H9 (cell line): ENCODE results near the gene LINC01488. TPM values are rescaled to one million over a fixed set of nuclear protein-coding genes. Genes with fewer than 3 reads are reported as not detected.

Source experiments
- DNase-seq: peaks from one replicate; pipeline ENCODE4 v3.0.0-alpha.2; 2017
- H2AFZ ChIP-seq: one replicate; pipeline ENCODE4 v1.6.1; 2013; ENCODE audit warnings: mild to moderate bottlenecking, low read length, control low read depth, moderate library complexity
- H2AK5ac ChIP-seq: 2 replicates; pipeline ENCODE4 v1.6.1; 2013; ENCODE audit warnings: low read length, control low read depth, mixed read lengths; ENCODE audit not compliant: insufficient read length
- H2BK120ac ChIP-seq: one replicate; pipeline ENCODE4 v1.6.1; 2013; ENCODE audit warnings: low read depth, mild to moderate bottlenecking, low read length, control low read depth, inconsistent platforms; ENCODE audit not compliant: poor library complexity, severe bottlenecking
- H2BK12ac ChIP-seq: 2 replicates; pipeline ENCODE4 v1.6.1; 2013; ENCODE audit warnings: low read length, control low read depth, mixed read lengths, low read depth; ENCODE audit not compliant: insufficient read length
- H2BK15ac ChIP-seq: 2 replicates; pipeline ENCODE4 v1.6.1; 2013; ENCODE audit warnings: low read depth, low read length, control low read depth
- H2BK20ac ChIP-seq: one replicate; pipeline ENCODE4 v1.6.1; 2013; ENCODE audit warnings: low read depth, mild to moderate bottlenecking, low read length, control low read depth, inconsistent platforms; ENCODE audit not compliant: poor library complexity, severe bottlenecking
- H2BK5ac ChIP-seq: 2 replicates; pipeline ENCODE4 v1.6.1; 2013; ENCODE audit warnings: low read length, control low read depth, mixed read lengths; ENCODE audit not compliant: insufficient read length
- H3K14ac ChIP-seq: 2 replicates; pipeline ENCODE4 v1.6.1; 2013; ENCODE audit warnings: low read length, control low read depth; ENCODE audit not compliant: insufficient read depth
- H3K18ac ChIP-seq: 2 replicates; pipeline ENCODE4 v1.6.1; 2013; ENCODE audit warnings: low read depth, mild to moderate bottlenecking, mixed read lengths, low read length, control low read depth; ENCODE audit not compliant: insufficient read length
- H3K23ac ChIP-seq: 2 replicates; pipeline ENCODE4 v1.6.1; 2013; ENCODE audit warnings: low read length, control low read depth, mixed read lengths, low read depth; ENCODE audit not compliant: insufficient read length
- H3K23me2 ChIP-seq: 2 replicates; pipeline ENCODE4 v1.6.1; 2013; ENCODE audit warnings: low read depth, mild to moderate bottlenecking, mixed read lengths, low read length, control low read depth; ENCODE audit not compliant: insufficient read length, poor library complexity, severe bottlenecking
- H3K27ac ChIP-seq: 2 replicates; pipeline ENCODE4 v1.5.1; 2013; ENCODE audit warnings: low read length, control low read depth, mixed read lengths, low read depth; ENCODE audit not compliant: insufficient read length
- H3K27me3 ChIP-seq: 2 replicates; pipeline ENCODE4 v1.6.1; 2013; ENCODE audit warnings: low read length, control low read depth, inconsistent platforms; ENCODE audit not compliant: insufficient read depth
- H3K4ac ChIP-seq: 2 replicates; pipeline ENCODE4 v1.6.1; 2013; ENCODE audit warnings: low read depth, mild to moderate bottlenecking, control low read depth, inconsistent platforms, low read length, moderate library complexity
- H3K4me1 ChIP-seq: 2 replicates; pipeline ENCODE4 v1.6.1; 2013; ENCODE audit warnings: low read length, control low read depth, inconsistent platforms; ENCODE audit not compliant: insufficient read depth
- H3K4me2 ChIP-seq: 2 replicates; pipeline ENCODE4 v1.6.1; 2013; ENCODE audit warnings: low read length, control low read depth, mixed read lengths; ENCODE audit not compliant: insufficient read length, insufficient read depth
- H3K56ac ChIP-seq: 2 replicates; pipeline ENCODE4 v1.6.1; 2013; ENCODE audit warnings: low read depth, mild to moderate bottlenecking, mixed read lengths, low read length, control low read depth; ENCODE audit not compliant: insufficient read length
- H3K79me1 ChIP-seq: 2 replicates; pipeline ENCODE4 v1.6.1; 2013; ENCODE audit warnings: low read depth, mild to moderate bottlenecking, moderate library complexity, low read length, control low read depth, inconsistent platforms; ENCODE audit not compliant: insufficient read depth, poor library complexity, severe bottlenecking
- H3K79me2 ChIP-seq: 2 replicates; pipeline ENCODE4 v1.6.1; 2013; ENCODE audit warnings: low read length, control low read depth, inconsistent platforms; ENCODE audit not compliant: insufficient read depth
- H3K9ac ChIP-seq: 2 replicates; pipeline ENCODE4 v1.6.1; 2013; ENCODE audit warnings: low read length, control low read depth, mixed read lengths; ENCODE audit not compliant: insufficient read length; ENCODE audit errors: extremely low read depth
- H3K9me3 ChIP-seq: one replicate; pipeline ENCODE4 v1.6.1; 2013; ENCODE audit warnings: low read depth, low read length, inconsistent platforms; ENCODE audit not compliant: control insufficient read depth
- H3T11ph ChIP-seq: one replicate; pipeline ENCODE4 v1.6.1; 2013; ENCODE audit warnings: mild to moderate bottlenecking, low read length, control low read depth, inconsistent platforms
- H4K20me1 ChIP-seq: one replicate; pipeline ENCODE4 v1.6.1; 2013; ENCODE audit not compliant: control insufficient read depth, insufficient read length, insufficient read depth
- H4K5ac ChIP-seq: 2 replicates; pipeline ENCODE4 v1.6.1; 2013; ENCODE audit warnings: low read depth, mild to moderate bottlenecking, mixed read lengths, low read length, control low read depth; ENCODE audit not compliant: insufficient read length
- H4K8ac ChIP-seq: replicated peaks from 2 replicates; pipeline ENCODE4 v1.6.1; 2013; ENCODE audit warnings: low read length, control low read depth, mixed read lengths, low read depth; ENCODE audit not compliant: insufficient read length
- H4K91ac ChIP-seq: 2 replicates; pipeline ENCODE4 v1.6.1; 2013; ENCODE audit warnings: low read depth, mild to moderate bottlenecking, moderate library complexity, mixed read lengths, low read length, control low read depth; ENCODE audit not compliant: insufficient read length
- H3K27ac Mint-ChIP-seq, 3 experiments: 2 replicates in 2 of 3; 3 replicates in 1 of 3; pipeline ENCODE4 v1.8.0; 2020 to 2021; ENCODE audit warnings: mixed read lengths in 3 of 3, mild to moderate bottlenecking in 1 of 3, moderate library complexity in 1 of 3
- H3K27me3 Mint-ChIP-seq: 2 replicates; pipeline ENCODE4 v1.8.0; 2021; ENCODE audit warnings: low read depth, mild to moderate bottlenecking, moderate library complexity, mixed read lengths
- H3K36me3 Mint-ChIP-seq, 3 experiments: 2 replicates in 2 of 3; 3 replicates in 1 of 3; pipeline ENCODE4 v1.8.0; 2020 to 2021; ENCODE audit warnings: low read depth in 3 of 3, mixed read lengths in 3 of 3; ENCODE audit not compliant: insufficient read depth in 1 of 3
- H3K4me1 Mint-ChIP-seq, 2 experiments: 2 replicates each; pipeline ENCODE4 v1.8.0; 2020; ENCODE audit warnings: mixed read lengths in 2 of 2
- H3K4me3 Mint-ChIP-seq, 2 experiments: 2 replicates in 1 of 2; 3 replicates in 1 of 2; pipeline ENCODE4 v1.8.0; 2020 to 2021; ENCODE audit warnings: mild to moderate bottlenecking in 2 of 2, mixed read lengths in 2 of 2, moderate library complexity in 1 of 2
- H3K9me3 Mint-ChIP-seq, 2 experiments: 2 replicates in 1 of 2; 3 replicates in 1 of 2; pipeline ENCODE4 v1.8.0; 2020; ENCODE audit warnings: mild to moderate bottlenecking in 2 of 2, mixed read lengths in 2 of 2, moderate library complexity in 1 of 2
- CTCF ChIP-seq: fragments of 200-600 bp; sonication (generic); conservative IDR thresholded peaks from 3 replicates; pipeline ENCODE4 v1.8.0; 2021; ENCODE audit warnings: antibody characterized with exemption, mild to moderate bottlenecking
- WGBS: extraction: QIAGEN DNeasy Blood & Tissue Kit; methylation state at CpG from one replicate; pipeline ENCODE4 v1.1.7; 2013; ENCODE audit warnings: missing lambda C conversion rate, low lambda C conversion rate, mixed read lengths; ENCODE audit not compliant: insufficient read length; ENCODE audit errors: extremely low coverage; 5-methylcytosine and 5-hydroxymethylcytosine counted together
- total RNA-seq: library from RNA; stranded (reverse); gene quantifications from 2 replicates; pipeline ENCODE4 v1.2.1, GENCODE V29; 2021

Gene LINC01488
- total RNA-seq, 1 experiment from 2014 or later: not detected

DNA sequence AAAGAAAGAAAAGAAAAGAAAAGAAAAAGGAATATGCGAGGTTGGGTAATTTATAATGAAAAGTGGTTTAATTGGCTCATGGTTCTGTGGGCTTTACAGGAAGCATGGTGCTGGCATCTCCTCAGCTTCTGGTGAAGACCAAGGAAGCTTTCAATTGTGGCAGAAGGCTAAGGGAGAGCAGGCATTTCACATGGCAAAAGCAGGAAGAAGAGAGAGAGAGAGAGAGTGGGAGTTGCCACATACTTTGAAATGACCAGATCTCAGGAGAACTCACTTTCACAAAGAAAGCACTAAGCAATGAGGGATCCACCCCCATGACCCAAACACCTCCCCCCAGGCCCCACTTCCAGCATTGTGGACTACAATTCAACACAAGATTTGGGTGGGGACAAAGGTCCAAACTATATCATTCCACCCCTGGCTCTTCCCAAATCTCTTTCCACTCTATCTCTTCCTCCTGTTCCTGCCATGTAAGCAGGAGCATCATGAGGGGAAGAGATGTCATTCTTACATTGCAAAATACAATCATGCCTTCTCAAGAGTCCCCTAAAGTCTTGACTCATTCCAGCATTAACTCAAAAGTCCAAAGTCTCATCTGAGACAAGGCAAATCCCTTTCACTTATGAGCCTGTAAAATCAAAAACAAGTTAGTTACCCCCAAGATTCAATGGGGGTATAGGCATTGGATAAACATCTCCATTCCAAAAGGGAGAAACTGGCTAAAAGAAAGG lies 38.9 kb downstream of the LINC01488 start:
- no peak for TF ChIP-seq CTCF
- Histone ChIP-seq H4K8ac (no peak overlapping the region), H2BK15ac (no peak overlapping the region), H3K27ac (no peak overlapping the region), H2BK12ac (no peak overlapping the region), H3K18ac (no peak overlapping the region), H2AFZ (no peak overlapping the region), H3K4me2 (no peak overlapping the region), H3K9me3 (no peaks in the 10 kb centered on the region), H3K79me2 (no peaks in the 10 kb centered on the region), H3K9ac (no peak overlapping the region), H3K23me2 (no peaks in the 10 kb centered on the region), H3K79me1 (no peaks in the 10 kb centered on the region), H3K14ac (no peak overlapping the region), H4K91ac (no peak overlapping the region), H2BK5ac (no peak overlapping the region), H2BK120ac (no peak overlapping the region), H2BK20ac (no peak overlapping the region), H2AK5ac (no peak overlapping the region), H3K56ac (no peak overlapping the region), H4K5ac (no peak overlapping the region), H4K20me1 (no peaks in the 10 kb centered on the region), H3K23ac (no peak overlapping the region), H3K27me3 (no peaks in the 10 kb centered on the region), H3K4ac (no peak overlapping the region), H3K4me1 (peaks cover 11% of the 10 kb centered on the region; the same call in 1 of the 2 replicates), H3T11ph (no peak overlapping the region)
- H3K4me3 Mint-ChIP-seq: no peak overlapping the region; a peak in 1 of 5 replicates
- H3K36me3 Mint-ChIP-seq: peaks cover 13 to 36% (median 13%) of the 10 kb centered on the region in 3 experiments
- H3K27ac Mint-ChIP-seq: peak overlapping the region in 2 of 3 experiments; percentile 9 to 30; a peak in 3 of 7 replicates
- peaks cover 24 to 30% of the 10 kb centered on the region in 2 experiments for H3K9me3 Mint-ChIP-seq
- WGBS: 100% methylated on average over 1 of the region's 1 CpG
- peaks cover 30% of the 10 kb centered on the region for H3K27me3 Mint-ChIP-seq
- DNase-seq: no peak
- H3K4me1 Mint-ChIP-seq: peaks cover 40 to 46% of the 10 kb centered on the region in 2 experiments
